Measurements from ENCODE around the gene PNMA6F.

Gene PNMA6F

GRCh38 chrX:153361781-153362397 is 40.3 kb upstream of the PNMA6F start:
- DNase-seq (ENCODE audit: low read depth), result no peak
- no peak overlapping the region for H3K4me3 ChIP-seq (replicated peaks; ENCODE audit: low read depth, low read length)
- TF ChIP-seq, protein P1, sequence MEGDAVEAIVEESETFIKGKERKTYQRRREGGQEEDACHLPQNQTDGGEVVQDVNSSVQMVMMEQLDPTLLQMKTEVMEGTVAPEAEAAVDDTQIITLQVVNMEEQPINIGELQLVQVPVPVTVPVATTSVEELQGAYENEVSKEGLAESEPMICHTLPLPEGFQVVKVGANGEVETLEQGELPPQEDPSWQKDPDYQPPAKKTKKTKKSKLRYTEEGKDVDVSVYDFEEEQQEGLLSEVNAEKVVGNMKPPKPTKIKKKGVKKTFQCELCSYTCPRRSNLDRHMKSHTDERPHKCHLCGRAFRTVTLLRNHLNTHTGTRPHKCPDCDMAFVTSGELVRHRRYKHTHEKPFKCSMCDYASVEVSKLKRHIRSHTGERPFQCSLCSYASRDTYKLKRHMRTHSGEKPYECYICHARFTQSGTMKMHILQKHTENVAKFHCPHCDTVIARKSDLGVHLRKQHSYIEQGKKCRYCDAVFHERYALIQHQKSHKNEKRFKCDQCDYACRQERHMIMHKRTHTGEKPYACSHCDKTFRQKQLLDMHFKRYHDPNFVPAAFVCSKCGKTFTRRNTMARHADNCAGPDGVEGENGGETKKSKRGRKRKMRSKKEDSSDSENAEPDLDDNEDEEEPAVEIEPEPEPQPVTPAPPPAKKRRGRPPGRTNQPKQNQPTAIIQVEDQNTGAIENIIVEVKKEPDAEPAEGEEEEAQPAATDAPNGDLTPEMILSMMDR (IDR thresholded peaks at IDR 0.05; ENCODE audit: low read length, missing control alignments), result no peak

- no peak overlapping the region for H3K4me3 ChIP-seq (replicated peaks; ENCODE audit: low read depth, low read length)
- DNase-seq (ENCODE audit: low read depth), result no peak
- TF ChIP-seq, protein P1 (IDR thresholded peaks at IDR 0.05; ENCODE audit: low read length, missing control alignments), result no peak
These were observed 36.3 kb upstream of the PNMA6F start for GRCh38 chrX:153357877-153358276.

GRCh38 chrX:153353416-153353815 is 31.8 kb upstream of the PNMA6F start:
- TF ChIP-seq, protein P1 (IDR thresholded peaks at IDR 0.05; ENCODE audit: low read length, missing control alignments), result no peak
- H3K4me3 ChIP-seq (replicated peaks; ENCODE audit: low read depth, low read length), result no peak overlapping the region
- DNase-seq (ENCODE audit: low read depth), result no peak

DNA sequence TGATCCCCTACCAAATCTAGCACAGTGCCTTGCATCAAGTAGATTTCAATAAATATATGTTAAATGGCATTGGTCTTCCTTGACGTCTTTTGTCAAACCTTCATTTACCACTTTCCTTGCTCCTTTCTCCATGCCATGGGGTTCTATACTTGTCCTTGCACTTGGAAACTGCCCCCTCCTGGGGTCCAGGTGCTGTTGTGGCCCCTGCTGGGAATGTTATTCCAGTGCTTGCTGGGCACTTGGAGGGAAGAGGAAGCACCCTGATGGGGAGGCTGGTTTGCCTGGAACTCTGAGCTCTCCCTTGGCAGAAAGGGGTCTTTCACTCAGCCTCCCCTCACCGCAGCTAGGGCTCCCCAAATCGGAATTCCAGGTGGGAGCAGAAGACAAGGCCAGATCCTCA is 31.3 kb upstream of the PNMA6F start:
- no peak overlapping the region for H3K4me3 ChIP-seq (replicated peaks; ENCODE audit: low read depth, low read length)
- DNase-seq (ENCODE audit: low read depth), result no peak
- TF ChIP-seq, protein P1 (IDR thresholded peaks at IDR 0.05; ENCODE audit: low read length, missing control alignments), result no peak

- H3K4me3 ChIP-seq (replicated peaks; ENCODE audit: low read depth, low read length), result no peak overlapping the region
- no peak for DNase-seq (ENCODE audit: low read depth)
- TF ChIP-seq, protein P1 (IDR thresholded peaks at IDR 0.05; ENCODE audit: low read length, missing control alignments), result no peak
These were observed 30.4 kb upstream of the PNMA6F start for GRCh38 chrX:153351981-153352380.

- no peak overlapping the region for H3K4me3 ChIP-seq (replicated peaks; ENCODE audit: low read depth, low read length)
- no peak for DNase-seq (ENCODE audit: low read depth)
- TF ChIP-seq, protein P1 (IDR thresholded peaks at IDR 0.05; ENCODE audit: low read length, missing control alignments), result no peak
These were observed 28.4 kb upstream of the PNMA6F start for GRCh38 chrX:153349952-153350351.

GRCh38 chrX:153348421-153348820 is 26.9 kb upstream of the PNMA6F start:
- H3K4me3 ChIP-seq (replicated peaks; ENCODE audit: low read depth, low read length), result no peak overlapping the region
- no peak for DNase-seq (ENCODE audit: low read depth)
- TF ChIP-seq, protein P1 (IDR thresholded peaks at IDR 0.05; ENCODE audit: low read length, missing control alignments), result no peak

Data from fibroblast of pulmonary artery (primary cell).